Measurements from ENCODE around the gene RPTOR. TPM values are rescaled to one million over a fixed set of nuclear protein-coding genes. Genes with fewer than 3 reads are reported as not detected.
A peak's percentile ranks its signal among the peaks of the same experiment; 100 is the strongest.

The RPTOR gene
- total RNA-seq, 2 experiments from 2014 or later: 45.3 to 49.1 TPM

DNA sequence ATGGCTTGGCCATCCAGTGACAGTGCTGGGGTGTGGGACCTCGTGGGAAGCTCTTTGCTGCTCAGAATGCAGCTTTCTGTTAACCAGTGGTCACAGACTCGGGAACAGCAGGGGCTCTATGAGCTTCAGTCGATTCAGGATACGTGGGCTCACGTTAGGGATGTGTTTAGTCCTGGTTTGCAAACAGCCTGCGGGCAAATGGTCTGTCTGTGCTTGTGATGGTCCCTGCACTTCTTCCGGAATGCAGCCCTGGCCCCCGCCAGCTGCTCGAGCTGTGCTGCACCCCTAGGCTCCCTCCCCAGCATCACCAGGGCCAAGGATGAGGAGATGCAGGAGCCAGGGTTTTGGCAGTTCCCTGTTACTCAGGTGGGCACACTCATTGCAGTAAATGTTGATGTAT, 274.2 kb downstream of the RPTOR start:
- Mint-ChIP-seq H3K27me3 (no peaks in the 10 kb centered on the region), H3K27ac (peak overlapping the region; percentile 80), H3K4me1 (ENCODE audit: low read depth) (peaks cover 31% of the 10 kb centered on the region), H3K9me3 (no peaks in the 10 kb centered on the region), H3K4me3 (no peak overlapping the region), H3K36me3 (ENCODE audit: low read depth) (peaks cover 16% of the 10 kb centered on the region)
- no peak for TF ChIP-seq CTCF (IDR thresholded peaks at IDR 0.05)
- POLR2A ChIA-PET: interaction anchor here (0.9 to 1.6 kb wide), 4 partner anchors 9 to 82 kb away, joined by 3 to 5 read pairs (median 3); no protein-coding TSS in a partner anchor
- CTCF ChIA-PET: interaction anchor here (1.9 kb wide), 1 partner anchor 80 kb away, joined by 10 read pairs; no protein-coding TSS in a partner anchor
- intact Hi-C loops (cut with micrococcal nuclease): no loop called here
- DNase-seq: no peak
- no peak for ATAC-seq

- peak; percentile 49 for DNase-seq
- POLR2A ChIA-PET: interaction anchor here (0.9 to 1.6 kb wide), 5 partner anchors 8 to 82 kb away, joined by 3 to 5 read pairs (median 3); no protein-coding TSS in a partner anchor
- Mint-ChIP-seq H3K9me3 (no peaks in the 10 kb centered on the region), H3K4me3 (no peak overlapping the region), H3K36me3 (ENCODE audit: low read depth) (peaks cover 16% of the 10 kb centered on the region), H3K27me3 (no peaks in the 10 kb centered on the region), H3K4me1 (ENCODE audit: low read depth) (peaks cover 31% of the 10 kb centered on the region), H3K27ac (peak overlapping the region; percentile 80)
- no peak for TF ChIP-seq CTCF (IDR thresholded peaks at IDR 0.05)
- CTCF ChIA-PET: interaction anchor here (1.9 kb wide), 1 partner anchor 79 kb away, joined by 10 read pairs; no protein-coding TSS in a partner anchor
- intact Hi-C loops (cut with micrococcal nuclease): no loop called here
- peak; percentile 75 for ATAC-seq
Observed at GRCh38 chr17:80819422-80820164, 275.0 kb downstream of the RPTOR start.

DNA sequence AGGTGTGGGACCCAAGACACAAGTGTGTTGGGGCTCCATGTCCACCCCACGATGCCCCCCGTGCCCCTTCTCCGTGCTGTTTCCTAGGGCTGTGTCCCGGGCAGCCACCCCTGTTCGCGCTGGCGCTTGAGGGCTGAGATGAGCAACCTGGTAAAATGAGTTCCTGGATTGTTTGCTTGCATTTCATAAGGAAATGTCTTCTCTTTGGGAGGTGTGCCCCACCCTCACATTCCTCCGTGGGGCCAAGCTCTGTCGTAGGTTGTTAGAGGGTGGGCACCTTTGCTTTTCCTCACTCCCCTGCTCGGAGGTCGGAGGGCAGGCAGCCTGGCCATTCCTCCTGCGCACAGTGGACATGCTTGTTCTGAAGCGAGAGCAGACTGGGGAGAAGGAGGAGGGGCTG, 275.7 kb downstream of the RPTOR start:
- POLR2A ChIA-PET: interaction anchor here (0.9 to 1.2 kb wide), 2 partner anchors 9 to 12 kb away, joined by 3 to 4 read pairs; no protein-coding TSS in a partner anchor
- CTCF ChIA-PET: interaction anchor here (1.7 to 2.0 kb wide), 2 partner anchors 12 to 79 kb away, joined by 5 to 6 read pairs; no protein-coding TSS in a partner anchor
- ATAC-seq (no peak), DNase-seq (no peak)
- intact Hi-C loops (cut with micrococcal nuclease): no loop called here
- Mint-ChIP-seq H3K4me3 (no peak overlapping the region), H3K9me3 (no peaks in the 10 kb centered on the region), H3K4me1 (ENCODE audit: low read depth) (peaks cover 29% of the 10 kb centered on the region), H3K27ac (peak overlapping the region; percentile 80), H3K27me3 (no peaks in the 10 kb centered on the region), H3K36me3 (ENCODE audit: low read depth) (peaks cover 16% of the 10 kb centered on the region)
- no peak for TF ChIP-seq CTCF (IDR thresholded peaks at IDR 0.05)

GRCh38 chr17:80821546-80821945, 276.9 kb downstream of the RPTOR start:
- Mint-ChIP-seq H3K4me1 (ENCODE audit: low read depth) (peaks cover 29% of the 10 kb centered on the region), H3K27ac (no peak overlapping the region), H3K36me3 (ENCODE audit: low read depth) (peaks cover 19% of the 10 kb centered on the region)

More at GRCh38 chr17:80821546-80821945, 276.9 kb downstream of the RPTOR start:
- POLR2A ChIA-PET: interaction anchor here (1.2 kb wide), 1 partner anchor 10 kb away, joined by 4 read pairs; no protein-coding TSS in a partner anchor
- DNase-seq (no peak), ATAC-seq (no peak)
- H3K4me3 Mint-ChIP-seq: no peak overlapping the region
- TF ChIP-seq CTCF (IDR thresholded peaks at IDR 0.05): no peak
- intact Hi-C loops (cut with micrococcal nuclease): no loop called here
- CTCF ChIA-PET: interaction anchor here (0.9 to 2.0 kb wide), 3 partner anchors 9 to 78 kb away, joined by 3 to 6 read pairs (median 5); no protein-coding TSS in a partner anchor
- no peaks in the 10 kb centered on the region for H3K27me3 Mint-ChIP-seq
- H3K9me3 Mint-ChIP-seq: no peaks in the 10 kb centered on the region

All from activated CD8-positive, alpha-beta T cell treated with anti-CD3 and anti-CD28 coated beads for 36 hours (primary cell).